ENCODE results near the gene SH3BGRL2.
A peak's percentile ranks its signal among the peaks of the same experiment; 100 is the strongest.
"Not testable (repeated sequence)": the region's sequence is repeated elsewhere in the genome, so short reads cannot be mapped to it uniquely, and the experiment has no call there.

The SH3BGRL2 gene

DNA sequence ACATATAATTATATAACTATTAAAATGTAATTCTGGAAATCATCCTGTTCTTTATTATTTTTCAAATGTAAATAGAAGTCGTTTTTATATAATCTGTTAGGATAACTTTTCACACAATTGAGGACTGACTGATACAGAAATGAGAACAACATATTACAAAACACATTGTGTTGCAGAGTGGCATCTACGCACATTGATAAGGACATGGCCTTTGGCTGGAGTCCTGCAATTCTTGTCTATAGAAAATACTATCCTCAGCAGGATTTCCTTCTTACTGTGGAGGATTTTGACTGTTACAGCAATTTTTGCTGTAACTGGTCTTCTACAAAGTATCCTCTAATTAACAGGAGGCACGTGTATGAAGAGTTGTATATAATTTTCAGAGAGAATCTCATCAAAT lies 19.8 kb downstream of the SH3BGRL2 start:
- DNase-seq = no peak

DNA sequence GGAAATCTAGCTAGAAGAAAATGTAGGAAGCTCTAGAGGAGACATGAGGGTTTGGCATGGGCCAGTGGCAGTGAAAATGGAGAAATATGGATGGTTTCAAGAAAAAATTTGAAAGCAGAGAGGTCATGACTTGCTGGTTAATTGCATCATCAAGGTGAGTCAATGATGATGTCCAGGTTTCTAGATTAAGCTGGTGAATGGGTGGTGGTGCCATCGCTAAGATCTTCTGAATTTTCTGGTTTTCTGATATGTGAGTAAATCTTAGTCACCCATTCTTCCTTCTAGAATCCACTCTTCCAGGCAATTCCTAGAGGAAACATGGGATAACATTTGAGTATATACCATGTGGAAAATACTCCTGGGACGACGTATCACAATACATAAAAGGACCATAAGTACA lies 25.0 kb downstream of the SH3BGRL2 start:
- no peak for DNase-seq

DNA sequence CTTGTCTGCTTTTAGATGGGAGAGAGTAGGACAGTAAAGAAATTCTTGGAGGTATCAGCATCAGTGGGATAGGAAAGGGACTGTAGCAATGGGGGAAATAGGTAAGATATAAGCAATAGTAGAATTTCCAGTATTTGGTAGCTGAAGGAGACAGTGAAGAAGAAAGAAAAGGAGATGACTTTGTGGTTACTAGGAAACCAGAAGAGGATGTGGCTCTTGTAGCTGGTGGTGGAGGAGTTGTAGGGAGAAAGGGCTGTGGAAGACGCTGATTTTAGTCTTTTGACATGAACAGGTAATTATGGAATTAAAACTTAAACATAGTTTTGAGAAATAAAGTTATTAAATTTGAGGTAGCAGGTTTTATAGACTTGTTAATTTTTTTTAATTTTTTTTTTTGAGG lies 26.1 kb downstream of the SH3BGRL2 start:
- no peak for DNase-seq

DNA sequence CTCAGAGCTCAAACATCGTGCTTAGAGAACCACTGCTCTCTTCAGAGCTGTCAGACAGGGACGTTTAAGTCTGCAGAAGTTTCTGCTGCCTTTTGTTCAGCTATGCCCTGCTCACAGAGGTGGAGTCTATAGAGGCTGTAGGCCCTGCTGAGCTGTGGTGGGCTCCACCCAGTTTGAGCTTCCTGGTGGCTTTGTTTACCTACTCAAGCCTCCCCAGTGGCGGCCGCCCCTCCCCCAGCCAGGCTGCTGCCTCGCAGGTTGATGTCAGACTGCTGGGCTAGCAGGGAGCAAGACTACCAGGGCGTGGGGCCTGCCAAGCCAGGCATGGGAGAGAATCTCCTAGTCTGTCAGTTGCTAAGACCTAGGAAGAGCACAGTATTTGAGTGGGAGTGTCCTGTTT lies 32.5 kb downstream of the SH3BGRL2 start:
- not testable (repeated sequence) for DNase-seq

DNA sequence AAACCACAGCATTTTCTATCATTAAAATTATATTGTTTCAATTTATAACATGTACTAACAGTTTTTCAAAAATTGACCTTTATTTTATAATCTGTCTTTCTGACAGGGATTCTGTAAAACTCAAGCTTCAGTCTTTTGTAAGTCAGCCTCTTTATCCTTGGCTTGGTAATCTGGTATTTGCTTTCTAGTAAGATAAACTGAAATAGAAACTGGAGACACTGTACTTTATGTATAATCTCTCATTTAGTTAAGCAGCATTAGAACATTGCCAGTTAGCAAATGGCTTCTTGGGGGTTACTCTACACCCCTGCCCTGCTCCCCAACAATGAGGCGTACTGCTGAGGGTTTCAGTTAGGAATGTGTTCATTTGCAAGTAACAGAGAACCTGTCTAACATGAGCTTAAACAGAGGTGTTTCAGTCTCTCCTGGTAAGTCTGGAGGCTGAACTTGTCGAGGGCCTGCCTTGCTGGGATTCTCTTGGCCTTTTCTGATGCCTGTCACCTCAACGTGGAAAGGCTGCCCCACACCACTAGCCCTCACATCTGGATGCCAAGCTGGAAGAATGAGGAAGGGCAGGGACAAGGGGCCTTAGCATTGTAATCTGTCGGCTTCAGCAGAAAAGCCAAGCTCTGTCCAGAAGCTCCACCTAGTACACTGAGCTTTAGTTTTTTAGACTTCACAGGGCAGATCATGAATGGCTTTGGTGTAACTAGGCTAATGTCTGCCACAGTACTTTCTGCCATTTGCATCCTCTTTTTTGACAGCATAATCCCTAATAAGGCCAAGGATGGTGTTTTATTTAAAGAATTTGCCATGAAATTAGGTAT lies 34.8 kb downstream of the SH3BGRL2 start:
- DNase-seq = no peak

DNA sequence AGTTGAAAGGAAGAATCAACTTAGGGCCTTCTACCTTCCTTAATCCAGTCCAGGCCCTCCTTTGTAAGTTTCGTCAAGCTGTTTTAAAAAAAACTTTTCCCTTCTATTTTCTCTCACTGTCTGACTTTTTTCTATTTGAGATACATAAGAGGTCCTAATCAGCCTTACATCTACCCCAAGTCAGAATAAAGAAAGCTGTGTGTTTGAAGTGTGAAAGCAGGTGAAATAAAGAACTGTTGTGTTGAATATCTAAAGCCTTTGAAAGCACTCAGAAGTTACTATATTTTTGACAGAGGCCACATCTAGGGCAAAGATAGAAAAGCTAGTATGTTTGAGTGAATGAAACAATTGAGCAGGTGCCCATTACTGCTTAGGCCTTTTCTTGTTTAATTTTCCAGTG lies 35.5 kb downstream of the SH3BGRL2 start:
- no peak for DNase-seq

DNA sequence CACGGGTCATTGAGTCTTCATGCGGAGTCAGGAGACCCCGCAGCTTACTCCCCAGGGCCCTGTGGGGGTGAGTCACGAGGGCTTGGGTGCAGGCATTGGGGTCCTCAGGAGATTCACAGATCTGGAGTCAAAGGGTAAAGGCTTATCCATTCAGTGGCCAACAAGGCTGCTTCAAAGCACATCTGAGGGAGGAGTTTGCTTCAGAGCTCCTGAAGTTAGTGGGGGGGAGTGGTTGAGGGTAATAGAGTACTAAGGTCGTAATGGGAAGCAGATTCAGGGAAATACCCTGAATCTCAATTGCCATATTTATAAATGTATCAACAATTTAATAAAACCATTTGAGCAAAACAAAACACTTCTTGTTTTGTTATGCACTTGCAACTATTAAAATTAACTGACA lies 37.3 kb downstream of the SH3BGRL2 start:
- DNase-seq = no peak

DNA sequence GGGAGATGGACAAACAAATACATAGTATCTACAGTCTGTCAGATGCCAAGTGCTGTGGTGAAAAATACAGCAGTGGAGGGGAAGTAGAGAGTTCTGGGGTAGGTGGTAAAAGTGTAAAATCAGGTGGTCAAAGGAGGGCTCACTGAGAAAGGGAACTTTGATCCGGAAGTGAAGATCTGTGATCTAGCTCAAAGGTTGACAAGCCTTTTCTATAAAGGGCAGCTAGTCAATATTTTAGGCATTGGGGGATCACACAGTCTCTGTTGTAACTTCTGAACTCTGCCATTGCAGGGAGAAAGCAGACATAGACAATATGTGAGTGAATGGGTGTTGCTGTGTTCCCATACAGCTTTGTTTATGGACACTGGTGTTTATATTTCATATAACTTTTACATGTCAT lies 38.6 kb downstream of the SH3BGRL2 start:
- no peak for DNase-seq

DNA sequence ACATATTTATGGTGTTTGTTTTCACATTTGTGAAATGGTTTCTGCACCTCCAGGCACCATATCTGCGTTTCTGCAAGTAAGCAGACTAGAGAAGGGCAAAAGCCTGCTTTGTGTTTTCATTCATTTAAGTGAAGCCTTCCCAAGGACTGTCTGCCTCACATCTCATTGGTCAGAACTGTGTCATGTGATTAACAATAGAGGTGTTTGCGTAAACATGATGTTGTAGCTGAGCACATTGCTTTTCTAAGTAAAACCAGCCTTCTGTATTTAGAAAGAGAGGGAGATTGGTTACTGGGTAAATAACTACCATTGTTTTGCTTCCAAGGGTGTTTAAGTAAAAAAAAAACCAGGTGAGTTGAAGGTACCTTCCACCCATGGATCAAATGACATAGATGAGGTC lies 39.7 kb downstream of the SH3BGRL2 start:
- no peak for DNase-seq

DNA sequence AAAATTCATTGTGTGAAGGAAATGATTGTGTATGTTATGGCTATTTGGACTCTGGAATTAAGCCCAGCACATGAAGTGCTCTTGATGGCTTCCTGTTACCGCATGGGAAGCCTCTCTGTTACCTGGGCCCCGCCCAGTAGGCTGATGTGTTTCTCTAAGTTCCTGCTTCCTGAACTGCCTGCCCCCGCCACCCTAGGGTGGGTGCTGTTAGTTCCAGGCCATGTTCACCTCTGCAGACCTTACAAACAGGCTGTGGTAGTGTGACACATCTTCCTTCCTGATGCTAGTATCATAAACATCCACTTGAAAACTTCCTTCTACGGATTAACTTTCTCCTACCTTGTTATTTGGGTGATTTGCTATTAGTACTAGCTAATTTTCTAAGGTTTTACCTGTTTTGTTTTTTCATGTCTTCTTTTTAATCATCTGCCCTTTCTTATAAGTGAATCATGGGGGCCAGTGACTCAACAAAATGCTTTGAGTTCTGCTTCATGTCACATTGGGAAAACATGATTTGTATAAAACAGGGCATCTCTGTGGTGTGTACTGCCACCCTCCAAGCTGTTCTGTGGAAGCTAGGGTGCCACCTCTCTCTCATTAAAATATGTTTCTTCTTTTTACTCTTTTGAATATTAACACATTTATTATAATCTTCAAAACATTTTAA lies 40.6 kb downstream of the SH3BGRL2 start:
- peak; percentile 13 for DNase-seq

DNA sequence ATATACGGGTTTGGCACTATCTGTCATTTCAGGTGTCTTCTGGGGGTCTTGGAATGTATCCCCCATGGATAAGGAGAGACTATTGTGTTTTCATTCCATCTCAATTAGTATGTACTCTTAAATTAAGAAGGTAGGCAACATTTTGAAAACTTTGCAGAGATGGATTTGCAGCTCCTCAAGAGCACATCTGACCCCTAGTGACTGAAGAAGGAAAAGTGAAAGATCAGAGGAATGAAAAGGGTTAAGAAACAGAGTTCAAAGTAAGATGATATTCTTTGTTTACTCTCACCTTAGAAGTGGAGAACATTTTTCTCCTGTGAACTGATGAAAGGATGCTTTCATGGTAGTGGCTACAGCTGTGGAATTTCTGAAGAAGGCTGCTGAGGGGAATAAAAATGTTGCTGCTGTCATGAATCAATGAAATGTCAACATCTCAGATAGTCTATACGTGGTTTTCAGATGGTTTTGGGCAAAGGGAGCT lies 41.5 kb downstream of the SH3BGRL2 start:
- DNase-seq = no peak

DNA sequence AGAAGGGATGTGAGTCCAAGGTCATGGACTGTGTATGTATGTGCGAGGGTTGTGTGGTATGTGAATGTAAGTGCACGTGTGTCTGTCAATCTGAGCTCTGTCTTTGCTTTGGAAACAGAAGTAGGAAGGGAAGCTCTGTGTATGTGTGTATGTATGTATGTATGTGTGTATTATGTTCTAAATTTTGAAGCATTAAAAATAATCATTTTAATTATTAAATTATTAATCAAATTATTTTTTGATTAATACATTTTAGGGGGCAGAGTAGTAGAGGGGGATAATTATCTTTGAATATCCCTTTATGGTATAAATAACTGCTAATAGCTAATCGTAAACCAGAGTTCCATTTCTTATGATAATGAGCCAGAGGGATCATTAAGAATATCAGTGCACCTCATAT lies 42.8 kb downstream of the SH3BGRL2 start:
- DNase-seq = no peak

DNA sequence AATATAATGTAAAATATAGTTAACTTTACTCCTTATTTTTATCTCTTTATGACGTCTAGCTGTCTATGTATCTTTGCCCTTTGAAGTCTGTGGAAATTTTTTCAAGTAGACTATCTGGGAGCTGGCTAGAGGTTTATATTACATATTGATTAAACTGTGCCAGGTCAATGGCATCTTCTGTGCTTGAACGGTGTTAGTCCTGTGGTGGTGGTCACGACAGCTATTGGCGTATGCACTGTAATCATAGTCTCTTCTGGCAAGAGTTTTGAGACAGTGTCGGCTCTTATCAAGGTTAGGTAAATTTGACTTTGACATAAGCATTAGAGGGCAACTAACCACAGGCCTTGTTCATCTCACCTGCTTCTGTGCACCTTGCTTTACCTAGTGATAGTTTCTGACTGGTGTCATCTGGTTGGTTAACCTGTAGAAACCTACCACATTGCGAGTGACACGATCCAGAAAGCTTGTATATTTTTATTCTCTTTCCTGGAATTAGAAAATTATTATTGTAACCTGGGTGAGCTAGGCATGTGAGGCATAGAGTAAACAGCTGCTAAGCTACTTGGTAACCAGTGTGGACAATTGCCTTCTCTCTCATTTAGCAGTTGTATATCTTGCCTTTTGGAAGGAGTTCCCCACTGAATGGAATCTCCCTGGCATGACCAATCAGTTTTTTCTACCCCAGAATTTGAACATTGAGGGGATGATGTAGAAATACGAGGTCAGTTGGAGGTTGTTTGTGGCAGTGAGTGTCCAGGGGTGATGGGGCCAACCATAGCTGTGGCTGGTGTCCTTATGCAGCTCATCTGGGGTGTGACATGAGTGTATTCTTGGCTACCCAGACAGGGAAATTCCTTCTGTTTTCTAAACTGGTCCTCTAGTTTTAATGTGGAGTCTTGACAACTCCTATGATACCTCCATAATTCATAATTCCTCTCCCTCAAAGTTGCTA lies 45.9 kb downstream of the SH3BGRL2 start:
- no peak for DNase-seq

DNA sequence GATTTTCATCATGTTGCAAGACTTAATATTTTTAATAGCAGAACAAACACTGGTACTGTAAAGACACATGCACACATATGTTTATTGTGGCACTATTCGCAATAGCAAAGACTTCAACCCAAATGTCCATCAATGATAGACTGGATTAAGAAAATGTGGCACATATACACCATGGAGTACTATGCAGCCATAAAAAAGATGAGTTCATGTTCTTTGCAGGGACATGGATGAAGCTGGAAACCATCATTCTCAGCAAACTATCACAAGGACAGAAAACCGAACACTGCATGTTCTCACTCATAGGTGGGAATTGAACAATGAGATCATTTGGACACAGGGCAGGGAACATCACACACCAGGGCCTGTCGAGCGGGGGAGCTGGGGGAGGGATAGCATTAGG lies 51.6 kb downstream of the SH3BGRL2 start:
- not testable (repeated sequence) for DNase-seq

DNA sequence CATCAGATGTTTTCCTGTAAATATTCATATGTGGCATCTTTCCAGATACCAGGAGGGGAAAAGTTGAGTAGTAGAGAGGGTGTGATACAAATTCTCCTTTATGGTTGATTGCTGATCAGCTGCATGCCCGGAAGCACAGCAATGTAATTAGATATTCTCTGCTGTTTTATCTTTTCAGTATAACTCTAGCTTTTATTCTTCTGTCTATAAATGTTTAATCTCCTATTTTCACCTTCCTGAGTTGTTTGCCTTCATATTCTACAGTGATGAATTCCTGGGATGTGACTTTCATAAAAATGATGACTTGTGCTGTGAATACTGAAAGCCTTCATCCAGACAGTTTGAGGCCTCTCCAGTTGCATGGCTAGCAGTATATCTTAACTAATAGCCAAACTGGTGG lies 53.7 kb downstream of the SH3BGRL2 start:
- DNase-seq = no peak

DNA sequence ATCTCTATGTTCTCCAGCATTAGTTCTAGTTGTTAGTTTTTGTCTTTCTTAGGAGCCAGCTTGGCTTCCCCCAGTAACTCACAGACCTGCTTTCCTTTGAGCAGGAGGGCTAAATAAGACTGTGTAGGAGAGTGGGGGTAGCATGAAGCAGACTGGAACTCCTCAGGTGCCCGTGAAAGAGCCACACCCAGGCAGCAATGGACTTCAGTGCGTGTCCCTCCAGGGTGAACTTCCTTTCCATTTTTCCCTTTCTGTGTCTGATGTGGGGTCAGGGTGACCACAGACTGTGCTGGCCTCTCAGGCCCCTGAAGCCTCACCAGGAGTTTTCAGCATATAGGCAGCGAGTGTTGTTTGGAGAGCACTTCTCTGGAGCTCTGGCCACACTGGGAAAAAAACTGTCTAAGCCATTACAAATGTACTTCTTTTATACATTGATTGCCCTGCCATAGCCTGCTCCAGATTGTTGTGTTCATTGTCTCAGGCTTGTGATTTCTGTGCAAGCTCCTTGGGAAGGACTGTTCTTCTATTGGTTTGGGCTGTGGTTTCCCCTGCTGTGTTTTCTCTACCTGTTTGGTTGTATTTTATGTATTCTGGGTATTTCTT lies 55.7 kb downstream of the SH3BGRL2 start:
- DNase-seq = no peak

DNA sequence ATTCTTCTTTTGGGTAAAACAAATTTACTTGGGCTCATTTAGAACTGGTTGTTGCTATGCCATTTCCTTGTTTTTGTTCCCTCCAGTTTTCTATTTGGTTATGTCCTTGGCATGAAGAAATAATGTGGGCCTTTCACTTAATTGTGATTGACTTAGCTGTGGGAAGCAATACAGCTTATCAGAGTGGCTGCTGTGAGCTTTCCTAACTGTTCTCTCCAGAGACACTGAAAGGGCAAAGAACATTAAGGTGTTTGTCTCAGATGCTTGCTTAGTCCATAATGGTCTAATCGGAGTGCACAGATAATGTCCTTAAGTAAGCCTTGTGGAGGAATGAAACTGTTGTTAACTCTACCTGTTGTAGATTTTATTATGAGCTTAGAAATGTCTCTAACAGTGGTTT lies 56.6 kb downstream of the SH3BGRL2 start:
- peak; percentile 40 for DNase-seq

DNA sequence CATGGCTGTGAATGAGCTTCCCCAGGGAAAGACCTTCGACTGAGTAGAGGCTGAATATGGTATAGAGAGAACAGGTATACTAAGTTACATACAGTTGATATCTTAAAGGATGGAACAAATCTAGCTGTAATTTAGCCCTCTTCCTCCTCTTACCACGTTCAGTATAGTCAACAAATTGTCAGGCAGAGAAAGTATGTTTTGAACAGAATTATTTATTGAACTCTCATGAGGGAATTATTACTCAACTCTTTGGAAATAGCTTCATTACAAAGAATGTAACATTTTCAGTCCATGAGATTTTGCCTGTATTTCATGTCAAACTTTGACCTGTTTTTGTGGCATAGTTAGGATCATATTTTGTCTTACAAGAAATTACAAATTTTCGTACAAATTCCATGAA lies 63.0 kb downstream of the SH3BGRL2 start:
- DNase-seq = no peak

DNA sequence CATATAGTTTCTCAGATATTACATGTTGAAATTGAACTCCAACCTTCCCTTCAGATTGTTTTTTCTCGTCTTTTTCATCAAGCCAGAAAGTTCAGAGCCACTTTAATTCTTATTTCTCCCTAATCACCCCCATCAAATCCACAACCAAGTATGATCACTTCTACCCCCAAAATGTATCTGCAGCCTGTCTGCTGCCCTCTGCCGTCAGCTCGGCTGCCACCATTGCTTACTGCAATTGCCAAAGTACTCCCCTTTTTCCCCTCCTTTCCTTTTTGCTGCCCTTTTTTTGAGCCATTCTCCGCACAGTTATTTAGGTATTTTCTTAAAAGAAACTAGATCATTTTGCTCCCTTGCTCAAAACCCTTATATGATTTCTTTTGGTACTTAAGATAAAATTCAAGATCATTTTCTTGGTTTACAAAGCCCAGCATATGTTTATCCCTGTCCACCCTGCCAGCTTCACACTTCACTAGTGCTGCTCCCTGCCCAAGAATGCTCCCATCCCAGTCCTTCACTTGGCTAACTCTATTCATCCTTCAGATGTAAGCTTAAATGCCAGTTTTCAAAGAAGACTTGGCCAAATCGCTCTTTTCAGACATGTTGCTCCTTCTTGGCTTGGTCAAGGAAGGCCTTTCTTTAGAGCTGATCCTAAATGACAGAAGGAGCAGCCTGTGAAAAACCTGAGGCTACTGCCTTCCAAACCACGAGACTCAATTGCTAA lies 63.7 kb downstream of the SH3BGRL2 start:
- DNase-seq = no peak

DNA sequence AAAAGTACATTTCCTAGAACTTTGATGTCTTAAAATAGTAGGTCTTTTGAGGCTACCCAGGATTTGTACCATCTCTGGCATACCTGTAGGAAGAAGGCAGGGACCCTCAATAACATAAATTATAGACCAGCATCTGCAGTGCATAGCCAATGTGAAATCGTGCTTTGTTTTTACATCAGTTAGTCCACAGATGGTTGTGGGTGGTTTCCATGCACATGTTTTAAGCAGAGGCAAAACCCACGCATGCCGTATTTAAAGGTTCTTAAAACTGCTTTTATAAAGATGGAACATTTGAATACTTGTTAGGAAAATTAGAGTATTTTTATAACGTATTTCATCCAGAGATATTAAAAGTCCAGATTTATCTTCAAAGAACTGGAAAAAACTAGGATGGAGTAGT lies 66.3 kb downstream of the SH3BGRL2 start:
- DNase-seq = no peak

DNA sequence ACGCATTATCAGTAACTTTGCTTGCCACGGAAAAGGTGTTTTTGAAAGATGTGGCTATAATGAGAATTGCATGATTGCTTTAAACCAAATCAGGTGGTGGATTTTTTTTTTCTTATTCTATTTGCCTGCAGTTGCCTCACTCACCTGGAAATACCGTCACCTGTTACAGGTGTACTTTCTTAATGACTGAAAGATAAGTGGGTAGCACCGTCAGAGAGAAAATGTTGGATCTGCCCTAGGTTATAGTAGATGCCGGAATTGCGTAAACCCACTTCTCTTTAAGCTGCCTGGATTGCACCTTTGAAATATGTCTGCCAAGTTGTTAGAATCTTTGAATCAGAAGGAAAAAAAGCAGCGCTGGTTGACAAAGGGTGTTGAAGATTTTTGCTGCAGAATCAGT lies 68.5 kb downstream of the SH3BGRL2 start:
- DNase-seq = no peak

DNA sequence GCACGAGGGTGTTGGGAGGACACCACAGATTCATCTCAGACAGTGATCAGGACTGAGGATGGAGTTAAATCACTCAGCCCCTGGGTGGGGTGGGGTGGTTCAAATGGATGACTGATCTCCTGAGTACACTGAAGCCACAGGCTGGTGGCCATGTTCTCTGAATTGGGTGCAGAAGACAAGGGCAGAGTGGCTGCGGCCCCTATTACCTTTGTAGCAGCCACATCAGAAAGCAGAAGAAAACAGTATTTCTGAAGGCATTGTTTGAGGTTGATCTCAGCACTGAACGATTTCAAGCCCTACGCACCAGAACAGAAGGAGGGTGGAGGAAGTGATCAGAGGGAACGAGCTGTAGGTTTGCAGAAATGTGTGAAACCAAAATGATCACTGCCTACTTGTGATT lies 71.6 kb downstream of the SH3BGRL2 start:
- no peak for DNase-seq

All from NCI-H1092 treated with DMSO at 0.1 percent for 48 hours (cell line).